AG20443 (cell line): Measurements from ENCODE around the gene L3MBTL4.

Experiments
- DNase-seq: peaks from one replicate; pipeline ENCODE4 v3.0.0; 2012; ENCODE audit warnings: low spot score, mixed read lengths

L3MBTL4 gene

DNA sequence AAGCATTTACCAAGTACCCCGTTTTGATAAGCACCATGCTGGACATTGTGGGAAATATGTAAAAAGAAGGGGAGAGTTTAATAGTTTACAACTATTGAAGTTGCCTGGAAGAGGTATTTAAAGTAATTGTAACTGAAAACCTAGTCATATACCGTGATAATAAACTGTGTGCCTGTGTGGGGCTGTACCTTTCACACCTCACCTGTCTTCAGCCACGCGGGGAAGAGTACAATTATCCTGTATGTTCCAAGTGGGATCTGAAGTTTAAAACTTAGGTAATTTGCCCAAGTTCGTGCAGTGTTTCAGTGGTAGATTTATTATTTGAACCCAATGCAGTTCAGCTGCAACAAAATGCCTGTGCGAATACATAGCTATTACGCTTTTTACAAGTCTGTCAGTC is 391.2 kb downstream of the L3MBTL4 start:
- DNase-seq = no peak

DNA sequence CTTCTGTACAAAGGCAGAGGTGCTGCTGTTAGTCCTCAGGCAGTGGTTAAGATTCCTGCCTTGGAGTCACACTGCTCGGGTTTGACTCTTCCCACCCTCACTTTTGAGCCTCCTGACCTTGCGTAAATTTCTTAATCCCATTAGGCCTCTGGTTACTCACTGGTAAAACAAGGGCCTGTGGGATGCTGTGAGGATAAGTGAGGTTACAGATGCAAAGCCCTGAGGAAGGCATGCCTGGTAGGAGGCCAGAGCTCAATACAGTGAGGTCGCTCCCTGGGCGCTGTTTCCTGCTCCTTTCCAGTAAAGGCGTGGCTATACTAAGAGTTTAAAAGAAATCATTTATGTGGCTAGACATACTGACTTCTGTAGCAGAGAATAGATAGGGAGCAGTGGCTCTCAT is 391.9 kb downstream of the L3MBTL4 start:
- no peak for DNase-seq

DNA sequence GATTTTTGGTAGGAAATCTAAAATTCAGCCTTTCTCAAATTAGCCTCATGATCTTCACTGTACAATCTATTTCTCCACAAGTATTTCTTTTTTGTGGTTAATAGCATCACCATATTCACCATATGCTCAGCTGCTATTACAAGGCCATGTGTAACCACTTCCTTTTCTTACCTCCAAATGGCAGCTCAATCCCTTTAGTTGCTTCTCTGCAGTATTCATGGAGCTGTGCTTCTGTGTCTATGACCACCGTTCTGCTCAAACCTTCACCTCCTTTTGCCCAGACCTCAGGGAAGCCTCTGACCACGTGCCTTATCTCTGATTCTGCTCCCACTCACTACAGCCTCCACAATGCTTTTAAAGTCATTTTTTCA is 392.7 kb downstream of the L3MBTL4 start:
- DNase-seq = no peak

GRCh38 chr18:6021306-6022073 is 393.2 kb downstream of the L3MBTL4 start:
- DNase-seq = no peak

DNA sequence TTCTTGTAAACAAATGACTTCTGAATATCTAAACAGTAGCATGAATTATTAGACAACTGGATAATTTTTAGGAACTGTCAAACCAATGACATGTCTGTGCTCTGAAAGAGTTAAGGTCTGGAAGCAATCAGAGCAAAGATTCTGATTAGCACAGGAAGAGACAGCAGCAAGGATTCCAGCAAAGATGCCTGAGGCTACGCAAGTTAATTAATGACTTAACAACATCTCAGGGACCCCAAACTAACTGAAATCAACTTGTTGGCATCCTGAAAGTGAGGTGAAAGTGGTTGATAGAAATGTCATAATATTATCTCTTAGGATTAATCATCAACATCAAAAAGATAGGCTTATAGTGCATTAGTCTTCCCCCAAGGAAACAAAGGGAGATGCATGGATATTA is 396.0 kb downstream of the L3MBTL4 start:
- DNase-seq = no peak

GRCh38 chr18:6017171-6017570 is 397.5 kb downstream of the L3MBTL4 start:
- no peak for DNase-seq

DNA sequence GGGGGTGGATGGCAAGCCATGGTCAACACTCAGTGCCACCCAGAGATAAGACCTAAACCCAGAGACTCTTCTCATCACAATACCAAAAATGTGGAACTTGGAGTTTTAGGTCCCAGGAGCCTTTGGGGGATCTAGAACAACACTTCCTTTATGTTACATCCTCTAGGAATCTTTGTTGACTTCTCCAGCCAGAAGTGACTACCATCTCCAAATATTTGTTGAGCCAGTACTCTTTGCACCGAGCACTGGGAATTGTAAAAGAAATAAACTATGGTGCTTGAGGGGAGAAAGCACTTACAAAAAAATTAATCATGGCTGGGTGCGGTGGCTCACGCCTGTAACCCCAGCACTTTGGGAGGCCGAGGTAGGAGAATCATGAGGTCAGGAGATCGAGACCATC is 399.3 kb downstream of the L3MBTL4 start:
- no peak for DNase-seq

- peak; percentile 36 for DNase-seq
These were observed 401.4 kb downstream of the L3MBTL4 start for GRCh38 chr18:6013171-6013810.

DNA sequence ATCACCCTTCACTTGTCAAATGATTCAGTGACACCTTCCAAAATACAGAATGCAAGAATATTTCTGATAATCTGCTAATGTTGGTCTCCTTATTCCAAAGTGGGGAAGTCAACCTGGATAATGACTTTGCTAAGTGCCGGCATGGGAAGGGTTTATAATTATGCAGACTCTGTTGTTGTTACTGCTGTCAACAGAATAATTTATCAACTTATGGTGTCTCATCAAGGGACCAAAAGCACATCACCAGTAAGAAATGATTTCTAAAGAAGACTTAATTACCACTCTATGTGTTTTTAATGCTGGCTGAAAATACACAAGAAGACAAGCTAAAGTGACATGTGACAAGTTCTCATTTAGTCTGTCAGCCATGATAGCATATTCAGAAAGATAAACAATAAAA is 403.8 kb downstream of the L3MBTL4 start:
- DNase-seq = no peak

DNA sequence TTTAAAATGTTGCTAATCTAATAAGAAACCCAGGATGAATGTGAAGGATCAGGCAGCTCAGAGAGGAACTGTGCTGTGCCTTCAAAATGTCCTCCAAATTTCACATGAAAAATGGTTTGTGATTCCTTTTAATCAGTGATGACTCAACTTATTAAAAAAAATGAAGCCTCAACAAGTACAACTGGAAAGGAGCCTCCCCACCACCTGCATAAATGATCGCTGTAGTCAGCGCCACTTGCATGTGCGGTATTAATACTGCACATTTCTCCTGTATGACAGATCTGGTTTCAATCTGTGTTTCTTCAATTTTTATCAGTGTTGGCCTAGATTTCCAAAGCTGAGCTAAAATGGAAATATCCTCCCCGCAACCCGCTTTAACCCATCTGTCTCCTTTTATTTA is 404.4 kb downstream of the L3MBTL4 start:
- DNase-seq = no peak

DNA sequence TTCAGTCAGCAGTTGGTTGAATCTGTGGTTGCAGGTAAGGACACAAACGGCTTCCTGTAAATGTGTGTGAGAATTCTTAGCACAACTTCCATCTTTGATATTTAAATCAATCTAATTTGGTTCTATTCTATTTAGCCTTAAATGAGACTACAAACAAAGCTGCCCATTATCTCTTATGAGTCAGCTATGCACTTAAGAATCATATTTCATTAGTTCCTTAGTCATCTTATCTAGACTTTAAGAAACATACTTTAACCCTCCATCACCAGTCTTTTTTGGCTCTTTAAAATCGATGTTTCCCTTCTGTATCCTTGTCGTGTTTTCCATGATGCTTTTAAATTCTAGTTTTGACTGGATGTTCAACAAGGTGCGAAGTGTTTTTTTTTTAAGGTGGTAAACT is 405.0 kb downstream of the L3MBTL4 start:
- DNase-seq = no peak

- DNase-seq = no peak
These were observed 410.0 kb downstream of the L3MBTL4 start for GRCh38 chr18:6004683-6005082.

DNA sequence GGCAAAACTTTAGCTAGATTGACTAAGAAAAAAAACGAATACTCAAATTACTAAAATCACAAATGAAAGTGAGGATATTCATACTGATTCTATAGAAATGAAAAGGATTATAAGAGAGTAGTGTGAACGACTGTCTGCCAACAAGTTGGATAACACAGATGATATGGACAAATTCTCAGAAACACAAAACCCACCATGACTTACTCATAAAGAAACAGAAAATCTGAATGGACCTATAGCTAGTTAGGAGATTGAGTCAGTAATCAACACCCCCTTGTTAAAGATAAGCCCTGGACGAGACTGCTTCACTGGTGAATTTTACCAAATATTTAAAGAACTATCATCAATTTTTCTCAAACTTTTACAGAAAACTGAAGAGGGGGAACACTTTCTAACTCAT is 410.6 kb downstream of the L3MBTL4 start:
- DNase-seq = no peak

DNA sequence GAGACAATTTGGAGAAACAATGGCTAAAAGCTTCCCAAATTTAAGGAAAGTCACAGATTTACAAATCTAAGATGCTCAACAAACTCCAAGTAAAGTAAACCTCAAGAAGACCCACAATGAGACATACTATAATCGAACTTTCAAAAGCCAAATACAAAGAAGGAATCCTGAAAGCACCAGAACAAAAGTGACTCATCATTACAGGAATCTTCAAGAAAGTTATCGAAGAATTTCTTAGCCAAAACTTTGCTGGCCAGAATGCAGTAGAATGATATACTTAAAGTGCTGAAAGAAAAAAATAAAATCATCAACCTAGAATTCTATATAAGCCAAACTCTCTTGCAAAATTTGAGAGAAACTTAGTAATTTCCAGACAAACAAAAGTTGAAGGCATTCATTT is 412.8 kb downstream of the L3MBTL4 start:
- DNase-seq = no peak

- DNase-seq = no peak
These were observed 415.8 kb downstream of the L3MBTL4 start for GRCh38 chr18:5998907-5999306.

DNA sequence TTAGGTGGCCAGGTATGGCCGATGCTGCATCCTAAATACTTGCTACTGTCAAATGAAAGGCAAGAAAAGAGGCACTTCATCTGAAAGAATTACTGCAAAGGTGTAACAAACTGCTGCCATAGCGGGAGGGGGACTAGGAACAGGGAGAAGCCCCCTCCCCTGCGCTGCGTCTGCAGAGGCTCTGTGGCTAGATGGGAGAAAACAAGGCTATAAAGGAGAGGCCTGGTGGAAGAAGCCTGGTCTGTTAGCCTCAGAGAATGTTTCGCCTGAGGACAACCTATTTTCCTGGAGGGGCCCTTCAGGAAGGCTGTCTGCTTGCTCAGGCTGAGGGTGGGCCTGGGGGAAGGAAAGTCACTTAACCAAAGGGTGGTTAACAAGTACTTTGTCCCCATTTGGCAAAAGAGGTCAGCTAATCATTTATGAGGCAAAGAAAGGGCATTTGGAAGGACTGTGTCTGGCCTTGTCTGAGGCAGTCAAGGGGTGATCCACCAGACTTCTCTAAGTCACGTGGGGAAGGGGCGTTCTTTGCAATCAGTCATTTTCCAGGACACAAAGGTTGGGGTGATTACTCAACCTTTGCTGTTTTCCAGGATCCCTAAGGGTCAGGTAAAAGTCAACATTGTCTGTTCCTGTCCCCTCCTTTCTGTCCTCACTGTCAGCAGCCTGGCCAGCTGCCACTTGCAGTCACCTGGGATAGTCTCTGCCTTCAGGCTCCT is 416.4 kb downstream of the L3MBTL4 start:
- DNase-seq = no peak

DNA sequence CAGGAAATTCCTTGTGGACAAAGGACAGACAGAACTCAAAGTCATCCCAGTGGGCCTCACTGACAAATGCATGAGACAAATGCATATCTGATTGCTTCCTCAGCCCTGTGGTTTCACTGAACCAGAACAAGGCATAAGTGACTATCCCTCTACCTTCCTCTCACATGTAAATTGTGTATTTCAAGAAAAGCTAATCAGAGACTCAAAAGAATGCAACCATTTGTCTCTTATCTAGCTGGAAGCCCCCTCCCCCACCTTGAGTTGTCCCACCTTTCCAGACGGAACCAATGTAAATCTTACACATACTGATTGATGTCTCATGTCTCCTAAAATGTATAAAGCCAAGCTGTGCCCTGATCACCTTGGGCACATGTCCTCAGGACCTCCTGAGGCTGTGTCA is 417.4 kb downstream of the L3MBTL4 start:
- no peak for DNase-seq

DNA sequence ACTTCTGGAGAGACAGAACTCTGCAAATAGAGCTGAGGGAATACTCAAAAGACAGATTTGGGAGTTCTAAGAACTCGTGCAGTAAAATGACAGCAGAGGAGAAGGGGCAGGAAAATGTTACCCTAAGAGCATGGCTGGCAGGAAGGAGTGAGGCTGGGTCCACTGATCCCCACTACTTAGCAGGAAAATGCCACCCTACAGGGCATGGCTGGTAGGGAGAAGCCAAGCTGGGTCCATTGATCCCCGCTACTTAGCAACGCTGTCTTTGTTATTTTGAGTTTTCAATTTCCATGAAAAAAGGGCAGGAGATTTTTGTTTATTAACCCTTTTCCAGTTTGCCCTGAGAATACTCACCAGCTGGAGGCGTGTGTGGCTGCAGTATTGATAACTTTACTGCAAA is 419.1 kb downstream of the L3MBTL4 start:
- no peak for DNase-seq

DNA sequence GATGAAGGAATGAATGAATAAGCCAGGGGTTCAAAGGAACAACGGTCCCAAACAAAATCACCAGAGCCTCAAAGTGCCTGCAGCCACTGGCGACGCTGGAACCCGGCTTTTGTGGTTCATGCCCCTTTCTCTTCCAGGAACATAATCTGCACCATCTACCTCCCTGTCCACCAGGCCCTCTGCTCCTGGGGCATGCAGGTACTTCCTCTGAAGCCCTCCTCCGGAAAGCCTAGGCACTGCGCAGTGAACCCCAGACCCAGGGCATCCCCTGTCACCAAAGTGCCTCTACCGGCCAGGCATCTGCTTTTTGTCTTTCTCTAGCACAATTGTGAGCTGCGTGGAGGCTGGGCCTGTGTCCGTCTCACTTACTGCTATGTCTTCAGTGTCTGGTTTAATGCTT is 420.8 kb downstream of the L3MBTL4 start:
- no peak for DNase-seq

- no peak for DNase-seq
These were observed 422.3 kb downstream of the L3MBTL4 start for GRCh38 chr18:5992381-5992780.

DNA sequence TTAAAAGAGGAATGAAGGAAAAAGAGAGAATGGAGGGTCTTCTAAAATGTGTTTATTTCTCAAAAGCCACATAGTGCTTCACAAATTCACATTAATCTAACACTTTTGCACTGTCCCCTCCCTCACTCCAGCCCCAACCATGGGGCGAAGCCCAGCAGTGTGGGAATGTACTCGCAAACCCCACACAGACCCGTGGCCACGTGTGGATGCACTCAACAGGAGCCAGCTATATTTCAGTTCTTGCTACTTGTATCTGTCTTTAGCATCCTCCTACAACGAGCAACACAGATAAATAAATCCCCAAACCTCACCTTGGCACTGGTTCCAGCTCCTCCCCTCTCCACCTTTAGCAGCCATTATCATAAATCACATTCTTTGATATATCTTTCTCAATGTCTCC is 427.5 kb downstream of the L3MBTL4 start:
- no peak for DNase-seq

GRCh38 chr18:5986257-5986931 is 428.3 kb downstream of the L3MBTL4 start:
- DNase-seq = no peak

GRCh38 chr18:5984245-5984644 is 430.5 kb downstream of the L3MBTL4 start:
- DNase-seq = no peak
